ENCODE data around the gene NCBP3.

Gene NCBP3

DNA sequence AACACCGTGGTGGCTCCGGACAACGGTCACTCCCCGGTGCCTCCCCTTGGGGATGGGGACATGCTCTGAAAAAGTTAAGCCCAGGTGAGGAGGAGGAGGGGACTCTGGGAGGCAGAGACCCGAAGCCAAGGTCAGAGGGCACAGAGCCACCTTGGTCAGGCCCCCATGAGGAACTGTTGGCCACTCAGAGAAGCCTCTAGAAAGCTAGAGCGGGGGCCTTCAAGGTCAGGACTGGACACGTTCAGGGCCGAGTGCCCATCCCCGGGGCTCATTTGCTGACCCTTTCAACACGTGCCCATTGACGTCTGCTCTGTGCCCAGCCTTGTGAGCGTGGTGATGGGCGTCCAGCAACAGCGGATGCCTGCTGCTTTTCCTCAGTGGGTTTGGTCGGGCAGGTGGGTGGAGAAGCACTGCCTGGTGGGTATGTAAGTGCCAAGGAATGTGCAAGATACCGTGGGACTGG lies 84.1 kb downstream of the NCBP3 start:
- DNase-seq = no peak

GRCh38 chr17:3761036-3761917 lies 84.8 kb downstream of the NCBP3 start:
- DNase-seq = no peak

- no peak for DNase-seq
These were observed 86.3 kb downstream of the NCBP3 start for GRCh38 chr17:3759597-3760216.

GRCh38 chr17:3755335-3756030 lies 90.6 kb downstream of the NCBP3 start:
- no peak for DNase-seq

DNA sequence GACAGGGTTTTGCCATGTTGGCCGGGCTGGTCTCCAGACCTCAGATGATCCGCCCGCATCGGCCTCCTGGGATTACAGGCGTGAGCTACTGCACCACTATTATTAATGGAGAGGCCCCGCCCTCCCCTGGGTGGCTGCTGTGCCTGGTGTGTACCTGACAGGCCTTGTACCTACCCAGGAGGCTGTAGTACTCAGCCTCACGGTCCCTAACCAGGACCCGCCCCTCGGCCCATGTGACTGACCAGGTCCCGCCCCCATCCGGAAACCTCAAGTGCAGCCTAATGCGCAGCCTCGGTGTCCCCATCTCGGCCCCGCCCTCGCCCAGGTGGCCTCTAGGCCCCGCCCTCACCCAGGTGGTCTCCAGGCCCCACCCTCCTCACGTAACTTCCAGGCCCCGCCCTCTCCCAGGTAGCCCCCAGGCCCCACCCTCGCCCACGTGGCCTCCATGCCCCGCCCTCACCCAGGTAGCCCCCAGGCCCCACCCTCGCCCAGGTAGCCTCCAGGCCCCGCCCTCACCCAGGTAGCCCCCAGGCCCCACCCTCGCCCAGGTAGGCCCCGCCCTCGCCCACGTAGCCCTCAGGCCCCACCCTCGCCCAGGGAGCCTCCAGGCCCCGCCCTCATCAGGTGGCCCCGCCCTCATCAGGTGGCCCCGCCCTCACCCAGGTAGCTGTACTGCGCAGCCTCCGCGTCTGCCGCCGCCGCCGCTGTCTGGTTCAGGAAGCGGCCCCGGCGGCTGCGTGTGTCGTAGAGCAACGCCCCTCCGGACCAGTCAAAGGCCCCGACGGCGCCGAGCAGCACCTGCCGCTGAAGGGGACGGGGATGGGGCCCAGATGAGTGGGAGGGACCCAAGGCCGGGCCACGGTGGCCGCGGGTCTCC lies 91.3 kb downstream of the NCBP3 start:
- peak in 15 of 56 donors; percentile 6 to 79 (median 15) for DNase-seq

GRCh38 chr17:3754066-3754457 lies 92.0 kb downstream of the NCBP3 start:
- DNase-seq = peak in 9 of 56 donors; percentile 9 to 54 (median 38)

GRCh38 chr17:3753624-3754023 lies 92.4 kb downstream of the NCBP3 start:
- DNase-seq = no peak
